ENCODE data around the gene CD163L1.
A peak's percentile ranks its signal among the peaks of the same experiment; 100 is the strongest.
"Not testable (repeated sequence)": the region's sequence is repeated elsewhere in the genome, so short reads cannot be mapped to it uniquely, and the experiment has no call there.

The CD163L1 gene

DNA sequence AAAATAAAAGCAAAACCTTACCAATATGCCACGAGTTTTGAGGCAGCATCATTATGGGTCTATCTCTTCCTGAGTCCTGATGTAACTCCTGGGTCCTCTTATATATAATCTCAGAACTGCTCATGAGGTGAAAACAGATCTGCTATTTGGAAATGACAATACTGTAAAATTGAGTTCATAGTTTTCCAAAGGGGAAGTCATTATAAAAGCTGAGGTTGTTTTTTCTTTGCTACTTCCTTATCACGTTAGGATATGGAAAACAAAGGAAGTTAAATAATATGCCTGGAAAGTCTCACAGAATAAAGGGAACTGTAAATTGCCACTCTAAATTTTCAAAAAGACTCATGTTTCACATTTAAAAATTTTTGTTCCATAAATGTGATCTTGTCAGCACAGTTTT, at the start of gene CD163L1:
Gene CD163L1 (minus strand): TSS at position 78 of the 400 bp plus-strand sequence. CDS start 26 bp downstream, at position 52.
- no peak for DNase-seq

DNA sequence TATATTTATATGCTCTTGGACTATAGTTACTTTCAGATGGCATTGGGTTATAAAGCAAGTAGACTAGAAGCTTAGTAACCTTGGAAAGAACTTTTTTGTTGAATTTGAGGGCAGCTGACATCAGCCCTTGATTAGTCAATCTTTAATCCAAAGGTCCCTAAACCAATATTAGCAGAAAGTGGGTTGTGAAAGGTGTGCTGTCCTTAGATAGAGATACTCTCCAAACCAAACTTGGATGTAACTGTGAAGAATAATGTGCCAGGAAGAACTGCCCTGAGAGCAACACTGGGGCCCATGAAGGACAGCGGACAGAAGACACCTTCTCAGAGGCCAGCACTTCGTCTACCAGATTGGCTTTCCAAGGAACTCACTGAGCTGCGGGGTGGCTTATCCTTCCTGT, 49.1 kb upstream of the CD163L1 start:
- DNase-seq: no peak

GRCh38 chr12:7486512-7486911, 42.6 kb upstream of the CD163L1 start:
- DNase-seq: no peak

DNA sequence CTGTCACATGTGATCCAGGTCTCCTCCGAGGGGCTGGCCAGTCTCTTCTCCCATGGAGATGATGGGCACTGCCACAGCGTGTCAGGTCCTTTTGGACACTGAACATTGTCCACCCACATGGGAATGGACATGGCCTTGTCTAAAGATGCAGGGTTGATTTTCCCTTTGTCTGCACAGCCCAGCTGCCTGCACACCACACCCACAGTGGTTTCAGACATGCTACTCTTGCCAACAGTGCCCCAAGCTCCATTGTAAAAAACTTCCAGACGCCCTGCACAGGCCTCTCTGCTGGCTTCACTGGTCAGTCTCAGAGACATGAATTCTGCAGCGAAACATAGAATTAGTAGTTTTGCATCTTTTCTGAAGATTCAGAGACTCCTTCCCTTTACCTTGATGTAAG, 41.1 kb upstream of the CD163L1 start:
- no peak for DNase-seq

DNA sequence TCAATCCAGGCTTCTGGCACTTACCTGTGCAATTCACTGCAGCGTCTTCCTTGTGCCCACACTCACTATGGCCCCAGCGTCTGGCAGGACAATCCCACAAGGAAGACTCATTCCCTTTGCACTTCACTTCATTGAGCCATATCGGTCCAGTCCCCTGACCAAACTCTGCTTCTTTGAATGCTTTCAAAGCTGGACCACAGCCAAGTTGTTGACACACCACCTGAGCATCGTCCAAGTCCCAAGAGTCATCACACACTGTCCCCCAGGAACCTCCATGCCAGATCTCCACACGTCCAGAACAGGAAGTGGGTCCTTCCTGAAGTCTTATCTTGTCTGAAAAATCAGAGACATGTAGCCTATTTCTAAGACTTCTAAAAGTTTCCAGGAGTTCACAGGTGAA, 39.4 kb upstream of the CD163L1 start:
- DNase-seq: no peak

DNA sequence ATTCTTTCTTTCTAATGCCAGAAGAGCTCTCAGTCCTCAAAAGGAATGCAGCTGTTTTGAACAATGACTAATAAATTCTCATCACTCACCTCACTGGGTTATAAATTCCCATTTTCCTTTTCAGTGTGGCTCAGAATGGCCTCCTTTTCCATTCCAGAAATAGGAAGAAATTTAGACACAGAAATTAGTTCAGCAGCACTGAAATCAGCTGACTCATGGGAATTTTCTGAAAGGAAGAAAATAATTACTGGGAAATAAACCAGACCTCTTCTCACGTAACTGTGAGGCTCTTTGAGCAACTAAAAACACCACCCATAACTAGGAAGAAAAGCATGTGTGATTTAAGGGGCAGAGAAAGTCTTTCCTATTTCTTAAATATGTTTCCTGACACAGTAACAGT, 35.8 kb upstream of the CD163L1 start:
- DNase-seq: no peak

DNA sequence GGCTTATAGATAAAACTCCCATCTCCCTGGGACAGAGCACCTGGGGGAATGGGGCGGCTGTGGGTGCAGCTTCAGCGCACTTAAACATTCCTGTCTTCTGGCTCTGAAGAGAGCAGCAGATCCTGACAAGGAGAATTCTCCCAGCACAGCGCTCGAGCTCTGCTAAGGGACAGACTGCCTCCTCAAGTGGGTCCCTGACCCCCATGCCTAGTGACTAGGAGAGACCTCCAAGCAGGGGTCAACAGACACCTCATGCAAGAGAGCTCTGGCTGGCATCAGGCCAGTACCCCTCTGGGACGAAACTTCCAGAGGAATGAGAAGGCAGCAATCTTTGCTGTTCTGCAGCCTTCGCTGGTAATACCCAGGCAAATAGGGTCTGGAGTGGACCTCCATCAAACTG, 28.1 kb upstream of the CD163L1 start:
- no peak for DNase-seq

DNA sequence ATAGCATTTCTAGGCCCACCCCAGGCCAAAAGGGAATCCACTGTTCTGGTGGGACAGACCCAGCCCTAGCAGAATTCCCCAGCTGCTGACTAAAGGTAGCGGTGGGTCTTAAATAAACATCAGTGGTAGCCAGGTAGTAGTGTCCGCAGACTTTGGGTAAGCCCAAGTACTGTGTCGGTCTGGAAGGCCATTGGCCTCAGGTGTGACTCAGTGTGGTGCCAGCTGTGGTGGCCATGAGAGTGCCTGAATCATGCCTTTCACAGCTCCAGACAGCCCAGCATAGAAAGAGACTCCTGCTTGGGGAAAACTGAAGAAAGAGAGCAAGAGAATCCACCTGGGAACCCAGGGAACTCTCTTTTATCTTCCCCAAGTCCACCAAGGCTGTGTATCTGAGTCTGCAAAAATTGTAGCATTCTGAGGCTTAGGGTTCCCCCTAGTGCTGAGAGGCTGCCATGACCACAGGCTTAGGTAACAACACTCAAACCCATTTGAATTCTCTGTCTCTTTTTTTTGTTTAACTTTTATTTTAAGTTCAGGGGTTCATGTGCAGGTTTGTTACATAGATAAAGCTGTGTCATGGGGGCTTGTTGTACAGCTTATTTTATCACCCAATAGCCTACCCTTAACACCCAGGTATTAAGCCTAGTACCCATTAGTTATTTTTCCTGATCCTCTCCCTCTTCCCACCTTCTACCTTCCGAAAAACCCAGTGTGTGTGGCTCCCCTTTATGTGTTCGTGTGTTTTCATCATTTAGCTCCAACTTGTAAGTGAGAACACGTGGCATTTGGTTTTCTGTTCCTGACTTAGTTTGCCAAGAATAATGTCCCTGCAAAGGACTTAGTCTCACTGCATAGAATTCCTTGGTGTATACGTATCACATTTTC, 16.7 kb upstream of the CD163L1 start:
- no peak for DNase-seq

- DNase-seq: no peak
These were observed 16.0 kb upstream of the CD163L1 start for GRCh38 chr12:7459973-7460372.

GRCh38 chr12:7451756-7452155, 7.8 kb upstream of the CD163L1 start:
- DNase-seq: no peak

GRCh38 chr12:7450667-7451066, 6.7 kb upstream of the CD163L1 start:
- DNase-seq: no peak

DNA sequence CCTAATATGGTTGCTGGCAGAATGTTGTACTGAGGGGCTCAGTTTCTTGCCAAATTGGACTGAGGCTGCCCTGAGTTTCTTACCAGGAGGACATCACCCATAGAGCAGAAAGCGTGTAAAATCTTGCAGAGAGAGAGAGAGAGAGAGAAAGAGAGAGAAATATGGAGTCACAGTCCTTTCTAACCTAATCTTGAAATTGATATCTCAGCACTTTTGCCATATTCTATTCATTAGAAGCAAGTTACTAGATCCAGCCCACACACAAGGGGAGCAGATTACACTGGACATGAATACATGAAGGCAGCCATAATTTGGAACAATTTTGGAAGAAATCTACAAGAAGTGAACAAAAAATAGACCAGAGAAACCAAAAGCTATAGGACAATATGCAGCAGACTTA, 4.1 kb upstream of the CD163L1 start:
- DNase-seq: no peak

DNA sequence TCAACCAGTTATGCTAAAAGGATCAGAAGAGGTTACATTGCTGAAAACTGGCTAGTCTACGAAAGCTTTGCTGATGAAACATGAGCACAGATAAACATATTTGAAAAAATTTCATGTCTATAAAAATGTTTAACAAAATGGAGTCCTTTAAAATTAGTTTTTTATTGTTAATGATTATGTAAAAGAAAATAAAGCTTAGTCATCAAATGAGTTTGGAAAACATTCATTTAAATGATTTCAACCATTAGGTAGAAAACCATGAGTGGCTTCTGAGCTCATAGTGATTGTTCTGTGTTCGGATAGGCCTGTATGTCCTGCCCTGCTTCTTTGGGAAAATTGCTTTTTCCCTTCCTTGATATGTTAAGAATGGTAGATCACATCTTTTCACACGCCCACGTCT, 584 bp upstream of the CD163L1 start:
- DNase-seq: no peak

GRCh38 chr12:7441216-7441615, 2.7 kb downstream of the CD163L1 start:
- DNase-seq: no peak

- DNase-seq: peak; percentile 20
These were observed 4.1 kb downstream of the CD163L1 start for GRCh38 chr12:7439579-7440505.

GRCh38 chr12:7438291-7438995, 5.5 kb downstream of the CD163L1 start:
- not testable (repeated sequence) for DNase-seq

DNA sequence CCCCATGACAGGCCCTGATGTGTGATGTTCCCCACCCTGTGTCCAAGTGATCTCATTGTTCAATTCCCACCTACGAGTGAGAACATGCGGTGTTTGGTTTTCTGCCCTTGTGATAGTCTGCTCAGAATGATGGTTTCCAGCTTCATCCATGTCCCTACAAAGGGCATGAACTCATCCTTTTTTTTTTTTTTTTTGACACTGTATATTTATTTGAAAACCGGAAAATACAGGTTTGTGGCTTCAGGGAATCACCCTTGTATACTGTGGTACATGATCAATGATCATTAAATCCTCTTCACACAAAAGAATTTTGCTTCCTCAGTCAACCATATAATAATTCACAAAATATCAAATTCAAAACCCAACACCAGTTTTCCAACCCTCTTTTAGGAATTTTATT, 6.5 kb downstream of the CD163L1 start:
- DNase-seq: not testable (repeated sequence)

DNA sequence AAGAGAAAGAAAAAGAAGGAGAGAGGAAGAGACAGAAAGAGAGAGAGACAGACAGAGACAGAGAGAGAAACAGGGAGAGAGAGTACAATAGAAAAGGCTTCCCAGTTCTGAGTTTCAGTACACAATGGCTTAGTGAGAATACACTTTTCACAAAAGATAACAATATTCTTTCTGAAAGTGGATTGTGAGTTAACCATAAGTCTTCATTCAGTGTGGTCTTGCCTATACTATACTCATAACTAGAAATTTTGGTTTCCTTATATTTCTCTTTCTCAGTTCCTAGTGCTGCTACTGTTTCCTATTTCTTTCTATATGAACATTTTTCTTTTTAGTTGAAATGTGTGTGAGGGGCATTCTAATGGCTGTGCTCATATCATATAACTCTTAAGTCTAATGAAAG, 9.3 kb downstream of the CD163L1 start:
- no peak for DNase-seq

DNA sequence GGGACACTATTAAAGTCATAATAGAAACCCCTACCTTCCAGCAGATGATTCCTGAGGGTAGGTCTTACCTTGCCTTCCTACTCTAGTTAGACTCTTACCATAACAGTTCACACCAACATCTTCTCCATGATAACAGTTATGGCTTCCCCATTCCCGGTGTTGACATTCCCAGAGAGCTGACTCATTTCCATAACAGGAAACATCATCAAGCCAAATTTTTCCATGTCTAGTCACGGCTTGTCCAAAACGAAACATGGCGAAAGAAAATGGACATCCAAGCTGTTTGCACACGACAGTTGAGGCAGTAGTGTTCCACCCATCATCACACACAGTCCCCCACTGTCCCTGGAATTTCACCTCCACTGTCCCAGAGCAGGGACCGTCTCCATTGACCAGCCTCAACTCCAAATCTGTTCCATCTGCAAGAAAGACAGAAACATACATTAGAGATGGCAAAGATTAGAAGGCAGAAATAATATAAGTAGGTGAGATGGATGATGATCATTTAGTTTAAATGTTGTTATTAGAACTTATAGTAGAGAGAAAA, 10.6 kb downstream of the CD163L1 start:
- DNase-seq: no peak

- DNase-seq: no peak
These were observed 11.8 kb downstream of the CD163L1 start for GRCh38 chr12:7431993-7432685.

DNA sequence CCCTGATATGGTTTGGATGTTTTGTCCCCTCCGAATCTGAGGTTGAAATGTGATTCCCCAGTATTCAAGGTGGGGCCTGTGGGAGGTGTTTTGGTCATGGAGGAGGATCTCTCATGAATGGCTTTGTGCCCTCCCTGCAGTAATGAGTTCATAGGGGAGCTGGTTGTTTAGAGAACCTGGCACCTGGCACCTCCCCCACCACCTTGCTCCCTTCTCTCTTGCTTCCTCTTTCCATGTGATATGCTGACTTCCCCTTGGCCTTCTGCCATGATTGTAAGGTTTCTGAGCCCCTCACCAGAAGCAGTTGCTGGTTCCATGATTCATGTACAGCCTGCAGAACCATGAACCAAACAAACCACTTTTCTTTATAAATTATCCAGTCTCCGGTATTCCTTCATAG, 32.6 kb downstream of the CD163L1 start:
- DNase-seq: no peak

DNA sequence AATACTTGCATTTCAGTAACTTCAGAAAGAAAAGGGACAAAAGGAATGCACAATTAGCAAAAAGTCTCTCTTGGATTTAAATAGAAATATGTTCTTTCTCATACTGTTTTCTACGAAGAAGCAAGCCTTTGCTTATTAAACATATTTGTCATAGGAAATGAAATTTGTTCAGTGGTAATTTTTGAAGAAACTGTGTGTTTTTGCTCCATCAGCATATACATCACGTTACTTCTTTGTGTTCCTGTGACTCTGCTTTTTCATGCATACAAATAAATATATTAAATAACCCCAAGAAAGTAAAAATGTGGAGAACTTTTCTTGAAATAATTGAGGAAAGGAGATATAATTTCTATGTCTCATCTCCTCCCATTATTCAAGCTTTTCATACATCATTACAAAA, 39.7 kb downstream of the CD163L1 start:
- no peak for DNase-seq
